ENCODE data around the gene ACD. TPM values are rescaled to one million over a fixed set of nuclear protein-coding genes. Genes with fewer than 3 reads are reported as not detected.
A peak's percentile ranks its signal among the peaks of the same experiment; 100 is the strongest.

Gene ACD
- total RNA-seq, 4 donors from 2014 or later: 9.9 to 12.8 (median 11.1) TPM

DNA sequence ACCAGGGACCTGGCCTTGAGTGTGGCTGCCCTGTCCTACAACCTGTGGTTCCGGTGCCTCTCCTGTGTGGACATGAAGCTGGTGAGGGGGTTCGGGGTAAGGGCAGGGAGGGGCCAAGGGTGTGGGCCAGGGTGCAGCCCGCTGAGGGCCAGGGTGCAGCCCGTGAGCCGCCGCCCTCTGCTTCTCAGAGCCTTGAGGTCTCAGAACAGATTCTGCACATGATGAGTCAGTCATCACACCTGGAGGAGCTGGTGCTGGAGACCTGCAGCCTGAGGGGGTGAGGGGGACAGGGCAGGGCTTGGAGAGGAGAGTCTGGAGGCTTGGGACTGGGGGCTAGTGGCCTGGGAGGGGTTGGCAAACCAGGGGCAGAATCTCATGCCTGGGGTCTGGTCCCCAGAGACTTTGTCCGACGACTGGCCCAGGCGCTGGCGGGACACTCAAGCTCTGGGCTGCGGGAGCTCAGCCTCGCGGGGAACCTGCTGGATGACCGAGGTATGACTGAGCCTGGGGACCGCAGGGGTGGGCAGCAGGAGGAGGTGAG lies 12.9 kb downstream of the ACD start:
- H3K27ac ChIP-seq: no peak overlapping the region
- peaks cover 2 to 11% of the 10 kb centered on the region in 2 donors for H3K4me1 ChIP-seq
- H3K27me3 ChIP-seq: peaks cover 61 to 67% (median 66%) of the 10 kb centered on the region in 3 donors
- H3K36me3 ChIP-seq: no peaks in the 10 kb centered on the region
- no peak for TF ChIP-seq POLR2A (IDR thresholded peaks at IDR 0.05)
- TF ChIP-seq, protein P1, sequence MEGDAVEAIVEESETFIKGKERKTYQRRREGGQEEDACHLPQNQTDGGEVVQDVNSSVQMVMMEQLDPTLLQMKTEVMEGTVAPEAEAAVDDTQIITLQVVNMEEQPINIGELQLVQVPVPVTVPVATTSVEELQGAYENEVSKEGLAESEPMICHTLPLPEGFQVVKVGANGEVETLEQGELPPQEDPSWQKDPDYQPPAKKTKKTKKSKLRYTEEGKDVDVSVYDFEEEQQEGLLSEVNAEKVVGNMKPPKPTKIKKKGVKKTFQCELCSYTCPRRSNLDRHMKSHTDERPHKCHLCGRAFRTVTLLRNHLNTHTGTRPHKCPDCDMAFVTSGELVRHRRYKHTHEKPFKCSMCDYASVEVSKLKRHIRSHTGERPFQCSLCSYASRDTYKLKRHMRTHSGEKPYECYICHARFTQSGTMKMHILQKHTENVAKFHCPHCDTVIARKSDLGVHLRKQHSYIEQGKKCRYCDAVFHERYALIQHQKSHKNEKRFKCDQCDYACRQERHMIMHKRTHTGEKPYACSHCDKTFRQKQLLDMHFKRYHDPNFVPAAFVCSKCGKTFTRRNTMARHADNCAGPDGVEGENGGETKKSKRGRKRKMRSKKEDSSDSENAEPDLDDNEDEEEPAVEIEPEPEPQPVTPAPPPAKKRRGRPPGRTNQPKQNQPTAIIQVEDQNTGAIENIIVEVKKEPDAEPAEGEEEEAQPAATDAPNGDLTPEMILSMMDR (IDR thresholded peaks at IDR 0.05 in 4 of 5, conservative IDR thresholded peaks at IDR 0.05 in 1 of 5): no peak
- intact Hi-C loops (cut with DNase I; ENCODE audit: low total_unique reads): no loop called here
- H3K4me3 ChIP-seq: no peak overlapping the region
- ATAC-seq (no peak), DNase-seq (no peak)
- H3K9me3 ChIP-seq: no peaks in the 10 kb centered on the region
- in situ Hi-C loops (cut with MboI; ENCODE audit: low sequenced_read_pairs in 4 of 4): loop anchor here in 2 of 4 donors (10.0 to 25.0 kb wide), 2 partner anchors 102 to 135 kb away; no protein-coding TSS in a partner anchor

DNA sequence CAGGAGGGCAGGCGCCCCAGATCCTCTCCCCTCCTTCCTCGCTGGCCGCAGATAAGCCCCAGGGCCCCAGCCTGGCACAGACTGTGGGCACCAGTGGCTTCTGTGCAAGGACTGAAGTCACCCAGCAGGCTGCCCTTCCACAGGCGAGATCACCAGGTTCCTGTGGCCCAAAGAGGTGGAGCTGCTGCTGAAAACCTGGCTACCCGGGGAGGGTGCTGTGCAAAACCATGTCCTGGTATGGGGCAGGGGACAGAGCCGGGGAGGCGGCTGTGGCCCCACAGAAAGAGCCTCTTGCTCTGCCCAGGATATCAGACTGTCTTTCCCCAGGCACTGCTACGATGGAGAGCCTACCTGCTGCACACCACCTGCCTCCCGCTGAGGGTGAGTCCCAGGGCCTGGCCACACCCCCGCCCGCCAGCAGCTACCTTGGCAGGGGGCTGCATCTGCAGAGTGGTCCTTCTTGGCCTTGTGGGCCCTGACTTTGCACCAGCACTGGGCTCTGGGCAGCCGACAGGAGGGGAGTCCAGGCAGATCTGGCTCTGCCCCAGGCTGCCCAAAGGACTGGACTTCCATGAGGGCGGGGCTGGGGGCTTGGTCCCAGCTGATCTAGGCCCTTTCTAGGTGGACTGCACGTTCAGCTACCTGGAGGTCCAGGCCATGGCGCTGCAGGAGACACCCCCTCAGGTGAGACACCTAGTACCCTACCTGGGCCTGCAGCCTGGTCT lies 14.5 kb downstream of the ACD start:
- ATAC-seq (no peak), DNase-seq (no peak)
- intact Hi-C loops (cut with DNase I; ENCODE audit: low total_unique reads): loop anchor here (2.0 kb wide), 1 partner anchor 99 kb away; no protein-coding TSS in a partner anchor
- Histone ChIP-seq H3K9me3 (no peaks in the 10 kb centered on the region), H3K4me1 (peaks cover 9 to 27% of the 10 kb centered on the region in 2 donors), H3K27ac (no peak overlapping the region), H3K27me3 (peaks cover 47 to 54% (median 52%) of the 10 kb centered on the region in 3 donors), H3K4me3 (peak overlapping the region in 1 of 4 donors; percentile 44), H3K36me3 (no peaks in the 10 kb centered on the region)
- in situ Hi-C loops (cut with MboI; ENCODE audit: low sequenced_read_pairs in 4 of 4): loop anchor here in 2 of 4 donors (10.0 to 25.0 kb wide), 2 partner anchors 101 to 133 kb away; no protein-coding TSS in a partner anchor
- TF ChIP-seq, protein P1 (IDR thresholded peaks at IDR 0.05 in 4 of 5, conservative IDR thresholded peaks at IDR 0.05 in 1 of 5): no peak
- TF ChIP-seq POLR2A (IDR thresholded peaks at IDR 0.05): no peak

DNA sequence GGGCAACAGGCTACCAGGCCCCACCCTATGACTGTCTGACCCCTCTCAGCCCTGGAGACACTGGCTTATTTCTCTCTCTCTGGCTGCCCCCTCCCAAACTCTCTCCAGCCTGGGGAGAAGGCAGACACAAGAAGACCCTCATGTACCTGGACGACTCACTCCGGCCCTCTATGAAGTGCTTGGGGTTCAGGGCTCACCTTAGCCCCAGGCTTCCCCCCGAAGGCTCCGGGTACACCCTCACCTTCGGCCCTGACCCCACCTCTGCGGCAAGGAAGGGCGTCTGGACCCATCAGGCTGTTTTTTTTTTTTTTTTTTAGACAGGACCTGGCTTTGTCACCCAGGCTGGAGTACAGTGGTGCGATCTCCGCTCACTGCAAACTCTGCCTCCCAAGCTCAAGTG lies 16.0 kb downstream of the ACD start:
- Histone ChIP-seq H3K4me3 (no peak overlapping the region), H3K36me3 (no peaks in the 10 kb centered on the region), H3K27ac (no peak overlapping the region), H3K9me3 (no peaks in the 10 kb centered on the region), H3K27me3 (peaks cover 32 to 38% (median 36%) of the 10 kb centered on the region in 3 donors), H3K4me1 (peaks cover 21 to 37% of the 10 kb centered on the region in 2 donors)
- ATAC-seq (no peak), DNase-seq (no peak)
- TF ChIP-seq, protein P1 (IDR thresholded peaks at IDR 0.05 in 4 of 5, conservative IDR thresholded peaks at IDR 0.05 in 1 of 5): no peak
- TF ChIP-seq POLR2A (IDR thresholded peaks at IDR 0.05): no peak
- intact Hi-C loops (cut with DNase I; ENCODE audit: low total_unique reads): loop anchor here (1.0 to 2.0 kb wide), 3 partner anchors 82 to 123 kb away; partner anchors contain the start of gene CTCF
- in situ Hi-C loops (cut with MboI; ENCODE audit: low sequenced_read_pairs in 4 of 4): loop anchor here in 2 of 4 donors (5.0 to 25.0 kb wide), 3 partner anchors 77 to 132 kb away; no protein-coding TSS in a partner anchor

DNA sequence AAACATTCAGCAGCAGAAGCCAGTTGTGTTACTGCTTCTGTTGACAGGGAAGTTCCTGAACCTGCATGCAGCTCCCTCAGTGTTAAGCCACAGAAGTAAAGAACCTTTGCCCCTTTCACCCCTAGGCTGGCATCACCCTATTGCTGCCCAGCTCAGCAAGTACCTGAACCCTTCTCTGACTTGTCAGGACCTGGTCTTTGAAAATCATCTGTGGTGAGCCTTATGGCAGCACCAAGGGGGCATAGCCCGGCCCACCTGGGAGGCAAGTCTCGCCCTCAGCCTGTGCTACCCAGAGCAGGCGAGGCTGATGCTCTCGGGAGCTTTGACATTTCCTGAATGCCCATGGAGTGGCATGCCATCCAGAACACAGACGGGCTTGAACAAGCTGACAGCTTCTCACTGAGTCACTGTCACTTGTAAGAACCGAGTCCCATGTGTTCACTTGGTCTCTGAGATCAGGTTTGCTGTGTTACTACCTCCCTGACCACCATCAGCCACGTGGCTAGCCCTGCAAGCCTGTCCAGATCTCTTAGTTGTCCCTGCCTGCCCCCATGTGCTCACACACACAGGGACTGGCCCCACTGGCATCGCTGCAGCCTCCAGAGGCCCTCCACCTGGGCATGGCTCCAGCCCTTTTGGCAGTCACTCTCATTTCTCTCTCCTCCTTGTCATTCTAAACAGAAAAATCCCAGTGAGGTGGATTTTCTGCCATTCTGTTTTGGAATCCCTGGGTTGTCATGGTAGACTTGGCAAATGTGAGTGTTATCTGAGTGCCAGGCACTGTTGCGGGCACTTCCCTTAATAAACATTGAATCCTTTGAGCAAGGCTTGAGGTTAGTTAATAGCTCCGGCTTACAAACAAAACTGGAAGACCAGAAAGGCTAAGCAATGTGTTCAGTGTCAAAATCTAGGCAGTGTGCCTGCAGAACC lies 18.0 kb downstream of the ACD start:
- Histone ChIP-seq H3K27ac (peak overlapping the region; percentile 45 to 74 (median 64)), H3K4me3 (no peak overlapping the region), H3K27me3 (peaks cover 16 to 19% (median 18%) of the 10 kb centered on the region in 3 donors), H3K9me3 (no peaks in the 10 kb centered on the region), H3K4me1 (peaks cover 21 to 37% of the 10 kb centered on the region in 2 donors), H3K36me3 (peaks cover 0 to 14% of the 10 kb centered on the region in 2 donors)
- peak; percentile 90 to 91 for ATAC-seq
- DNase-seq: peak; percentile 64 to 86
- TF ChIP-seq, protein P1 (IDR thresholded peaks at IDR 0.05 in 4 of 5, conservative IDR thresholded peaks at IDR 0.05 in 1 of 5): no peak
- TF ChIP-seq POLR2A (IDR thresholded peaks at IDR 0.05): peak in 1 of 2 donors; percentile 12
- intact Hi-C loops (cut with DNase I; ENCODE audit: low total_unique reads) (no loop called here), in situ Hi-C loops (cut with MboI; ENCODE audit: low sequenced_read_pairs in 4 of 4) (loop anchor here in 2 of 4 donors (5.0 to 25.0 kb wide), 3 partner anchors 75 to 130 kb away; no protein-coding TSS in a partner anchor)

All from gastrocnemius medialis (tissue), 4 donors.